ENCODE measurements around the gene TUBB2B. TPM values are rescaled to one million over a fixed set of nuclear protein-coding genes. Genes with fewer than 3 reads are reported as not detected.

TUBB2B gene
- total and polyA plus RNA-seq, 9 of the 15 experiments (the other 6 are each of a cell fraction or from before 2014, with no cell fraction given): 0.11 to 9.7 (median 4.6) TPM

GRCh38 chr6:3235486-3235885, 8.0 kb upstream of the TUBB2B start:
- H2AFZ ChIP-seq (ENCODE audit: low read depth, low read length): no peak overlapping the region
- peaks cover 9 to 22% of the 10 kb centered on the region in 2 experiments for H3K4me1 ChIP-seq (replicated peaks in 1 of 2; ENCODE audit: control insufficient read depth in 2 of 2, insufficient read depth in 2 of 2, low read length in 2 of 2)
- no peaks in the 10 kb centered on the region for H3K79me2 ChIP-seq (ENCODE audit: control insufficient read depth, insufficient read depth, low read length)
- H3K9ac ChIP-seq (ENCODE audit: insufficient read depth in 1 of 2, low read depth in 2 of 2, low read length in 2 of 2): no peak overlapping the region
- WGBS (ENCODE audit: insufficient coverage, low coverage, missing lambda C conversion rate): 31% methylated on average over 2 of the region's 2 CpGs
- no peaks in the 10 kb centered on the region for H3K36me3 ChIP-seq (ENCODE audit: control insufficient read depth, insufficient read depth, low read length)
- intact Hi-C loops (cut with micrococcal nuclease): no loop called here
- in situ Hi-C loops (cut with MboI): no loop called here
- H3K9me1 ChIP-seq (ENCODE audit: control insufficient read depth, insufficient read depth, low read length): no peaks in the 10 kb centered on the region
- POLR2A ChIA-PET: interaction anchor here (0.7 to 2.2 kb wide), 5 partner anchors 16 to 642 kb away, joined by 3 to 7 read pairs (median 3); partner anchors contain the start of gene TUBB2A
- H3K27me3 ChIP-seq (ENCODE audit: control insufficient read depth in 2 of 2, insufficient read depth in 2 of 2, low read length in 2 of 2): peaks cover 16 to 22% of the 10 kb centered on the region in 2 experiments; a peak in 4 of 5 replicates
- no peak overlapping the region for H3K27ac ChIP-seq (ENCODE audit: extremely low read depth, low read depth, low read length)
- DNase-seq (ENCODE audit: extremely low read depth in 1 of 4, low spot score in 3 of 4): no peak
- no peak overlapping the region for H3K4me2 ChIP-seq (ENCODE audit: insufficient read depth, low read length)
- no peak overlapping the region for H3K4me3 ChIP-seq
- no peak for TF ChIP-seq MAZ (CRISPR knock-in tag; conservative IDR thresholded peaks at IDR 0.05 in 1 of 2, IDR thresholded peaks at IDR 0.05 in 1 of 2)
- no peak for TF ChIP-seq FOS (IDR thresholded peaks at IDR 0.05; ENCODE audit: extremely low read depth, insufficient read length)
- TF ChIP-seq, protein P1, sequence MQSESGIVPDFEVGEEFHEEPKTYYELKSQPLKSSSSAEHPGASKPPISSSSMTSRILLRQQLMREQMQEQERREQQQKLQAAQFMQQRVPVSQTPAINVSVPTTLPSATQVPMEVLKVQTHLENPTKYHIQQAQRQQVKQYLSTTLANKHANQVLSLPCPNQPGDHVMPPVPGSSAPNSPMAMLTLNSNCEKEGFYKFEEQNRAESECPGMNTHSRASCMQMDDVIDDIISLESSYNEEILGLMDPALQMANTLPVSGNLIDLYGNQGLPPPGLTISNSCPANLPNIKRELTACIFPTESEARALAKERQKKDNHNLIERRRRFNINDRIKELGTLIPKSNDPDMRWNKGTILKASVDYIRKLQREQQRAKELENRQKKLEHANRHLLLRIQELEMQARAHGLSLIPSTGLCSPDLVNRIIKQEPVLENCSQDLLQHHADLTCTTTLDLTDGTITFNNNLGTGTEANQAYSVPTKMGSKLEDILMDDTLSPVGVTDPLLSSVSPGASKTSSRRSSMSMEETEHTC (IDR thresholded peaks at IDR 0.05): no peak
- TF ChIP-seq ZNF551 (CRISPR knock-in tag; IDR thresholded peaks at IDR 0.05): no peak
- no peak for TF ChIP-seq PCBP1 (IDR thresholded peaks at IDR 0.05; ENCODE audit: low read depth, low read length, poor library complexity, severe bottlenecking)
- TF ChIP-seq KLF1 (tag; IDR thresholded peaks at IDR 0.05): no peak
- TF ChIP-seq NFRKB (IDR thresholded peaks at IDR 0.05; ENCODE audit: low read depth): no peak
- no peak for TF ChIP-seq SP2 (IDR thresholded peaks at IDR 0.05; ENCODE audit: extremely low read depth, low read depth, low read length, poor library complexity, severe bottlenecking)
- TF ChIP-seq RAD51 (IDR thresholded peaks at IDR 0.05; ENCODE audit: borderline replicate concordance, low read depth): no peak
- TF ChIP-seq SAP30 (IDR thresholded peaks at IDR 0.05; ENCODE audit: borderline replicate concordance, insufficient read depth, low read depth, low read length, poor library complexity, severe bottlenecking): no peak
- TF ChIP-seq RBFOX2 (IDR thresholded peaks at IDR 0.05; ENCODE audit: low read depth, low read length): no peak
- TF ChIP-seq CBX8 (IDR thresholded peaks at IDR 0.05; ENCODE audit: borderline replicate concordance, extremely low read depth, low read depth, low read length, poor library complexity, severe bottlenecking): no peak
- TF ChIP-seq ZNF282 (CRISPR knock-in tag; IDR thresholded peaks at IDR 0.05): no peak
- no peak for TF ChIP-seq DPF2 (IDR thresholded peaks at IDR 0.05)
- TF ChIP-seq PHF20 (IDR thresholded peaks at IDR 0.05; ENCODE audit: partially characterized antibody): no peak
- CTCF ChIA-PET (ENCODE audit: low intra/inter-chr PET ratio): no interaction called here
- FAIRE-seq: no peak
- no peaks in the 10 kb centered on the region for H4K20me1 ChIP-seq (replicated peaks; ENCODE audit: control insufficient read depth, insufficient read depth, low read length)
- ATAC-seq: no peak
- no TSS peak for BruUV-seq (replicated peaks)
- H3K9me3 ChIP-seq (replicated peaks; ENCODE audit: control insufficient read depth, insufficient read depth, low read depth, low read length): no peaks in the 10 kb centered on the region
